H1 (cell line): Measurements from ENCODE around the gene CTSA. TPM values are rescaled to one million over a fixed set of nuclear protein-coding genes. Genes with fewer than 3 reads are reported as not detected.

Experiments used
- ASH2L ChIP-seq: fragments of 200-600, 300-600 bp; sonication (generic); IDR thresholded peaks from one replicate; pipeline ENCODE4 v1.7.1; 2017; ENCODE audit warnings: low read length
- BACH1 ChIP-seq: IDR thresholded peaks from 2 replicates; pipeline ENCODE4 v1.6.1; 2012; ENCODE audit warnings: low read length, improper control_type of control experiment
- CHD7 ChIP-seq: fragments of 300-600 bp; sonication (generic); IDR thresholded peaks from 2 replicates; pipeline ENCODE4 v1.7.1; 2012; ENCODE audit warnings: low read length, moderate library complexity, mild to moderate bottlenecking, inconsistent platforms; ENCODE audit not compliant: insufficient replicate concordance
- CTBP2 ChIP-seq: IDR thresholded peaks from 2 replicates; pipeline ENCODE4 v1.7.0; 2011; ENCODE audit warnings: borderline replicate concordance, mild to moderate bottlenecking, moderate library complexity, mixed read lengths, low read length; ENCODE audit not compliant: insufficient read depth, insufficient read length
- HDAC2 ChIP-seq, 2 experiments: fragments of 300-600 bp in 1 of 2; sonication (generic) in 1 of 2; IDR thresholded peaks; 2 replicates each; pipeline ENCODE4 v1.6.1; 2011 to 2012; ENCODE audit warnings: low read depth in 2 of 2, low read length in 2 of 2, mild to moderate bottlenecking in 2 of 2, moderate library complexity in 2 of 2, borderline replicate concordance in 1 of 2, inconsistent platforms in 1 of 2
- HDAC6 ChIP-seq: IDR thresholded peaks from one replicate; pipeline ENCODE4 v1.7.1; 2012; ENCODE audit warnings: low read depth, mild to moderate bottlenecking, inconsistent platforms, low read length, moderate library complexity
- NRF1 ChIP-seq: IDR thresholded peaks from 2 replicates; pipeline ENCODE4 v1.6.1; 2011; ENCODE audit warnings: mild to moderate bottlenecking, low read depth, low read length, improper control_type of control experiment
- POLR2A ChIP-seq, 2 experiments: IDR thresholded peaks; 1 replicate in 1 of 2; 2 replicates in 1 of 2; pipeline ENCODE4 v1.6.1; 2011; ENCODE audit warnings: low read depth in 2 of 2, low read length in 2 of 2, mild to moderate bottlenecking in 2 of 2; ENCODE audit errors: control extremely low read depth in 1 of 2
- RBBP5 ChIP-seq: IDR thresholded peaks from 2 replicates; pipeline ENCODE4 v1.7.1; 2012; ENCODE audit warnings: low read depth, mild to moderate bottlenecking, inconsistent platforms, low read length, moderate library complexity, borderline replicate concordance
- SP1 ChIP-seq: IDR thresholded peaks from 2 replicates; pipeline ENCODE4 v1.6.1; 2011; ENCODE audit warnings: low read depth, low read length
- SP2 ChIP-seq: IDR thresholded peaks from 2 replicates; pipeline ENCODE4 v1.6.1; 2012; ENCODE audit warnings: mild to moderate bottlenecking, low read length, inconsistent platforms
- TEAD4 ChIP-seq: IDR thresholded peaks from 2 replicates; pipeline ENCODE4 v1.6.1; 2012; ENCODE audit warnings: low read depth, low read length, inconsistent platforms, mixed read lengths
- polyA plus RNA-seq, 7 experiments: library from polyadenylated mRNA; depleted of rRNA in 3 of 7; stranded (reverse) in 5 of 7; unstranded in 2 of 7; fragments of >200 nt in 5 of 7; fragments of 200-250 nt in 2 of 7; gene quantifications; 1 replicate in 5 of 7; 2 replicates in 1 of 7; 4 replicates in 1 of 7; pipeline versions ENCODE4 v1.2.1 to v1.2.3, GENCODE V29; 2011 to 2013; ENCODE audit warnings: missing spikeins in 2 of 7, mixed read lengths in 2 of 7
- total RNA-seq: library from RNA; stranded (reverse); fragmentation: NEBNext Ultra II Directional; extraction: Animal tissue kit (Norgen Biotek cat#: 25700); gene quantifications from 2 replicates; pipeline ENCODE4 v1.2.1, GENCODE V29; 2021

CTSA gene
- total and polyA plus RNA-seq, 2 of the 8 experiments (the other 6 are each of a cell fraction or from before 2014, with no cell fraction given) = 49.7 to 74.0 TPM

- TF ChIP-seq CHD7 = no peak
- TF ChIP-seq CTBP2 = no peak
- no peak for TF ChIP-seq TEAD4
- TF ChIP-seq POLR2A (IDR thresholded peaks at IDR 0.05; ENCODE audit: control extremely low read depth in 1 of 2, low read depth in 2 of 2, low read length in 2 of 2) = no peak
- no peak for TF ChIP-seq NRF1
- no peak for TF ChIP-seq RBBP5
- peak; percentile 41 for TF ChIP-seq ASH2L
- no peak for TF ChIP-seq SP2
- no peak for TF ChIP-seq BACH1
- peak in 1 of 2 experiments; percentile 28; a peak in 1 of 4 replicates for TF ChIP-seq HDAC2 (IDR thresholded peaks at IDR 0.05; ENCODE audit: borderline replicate concordance in 1 of 2, low read depth in 2 of 2, low read length in 2 of 2)
- TF ChIP-seq HDAC6 = no peak
- no peak for TF ChIP-seq SP1
Observed at GRCh38 chr20:45934046-45934585, 43.0 kb downstream of the CTSA start (continued).
